Raji (cell line): Measurements from ENCODE around the gene KCNA1.

Experiments used
- POLR2A ChIP-seq: IDR thresholded peaks from 2 replicates; pipeline ENCODE4 v1.6.1; 2011; ENCODE audit warnings: low read depth, low read length, control low read depth; ENCODE audit not compliant: insufficient read depth

KCNA1 gene

DNA sequence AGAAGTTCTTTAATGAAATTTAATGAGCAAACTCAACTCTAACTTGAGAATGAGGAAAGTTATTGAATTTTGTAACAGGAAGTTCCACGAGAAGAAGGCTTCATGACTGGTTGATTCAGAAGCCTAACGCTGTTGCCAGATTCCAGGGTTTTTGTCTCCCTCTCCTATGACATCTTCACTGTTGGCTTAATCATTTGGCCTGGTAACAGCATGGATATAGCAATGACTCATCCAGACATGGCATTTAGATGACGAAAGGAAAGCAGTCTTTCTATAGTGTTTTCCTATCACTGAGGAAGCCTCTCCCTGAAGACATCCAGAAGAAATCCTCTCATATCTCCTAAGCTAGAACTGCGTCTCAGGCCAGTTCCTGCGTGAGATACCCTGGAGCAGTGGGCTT, 9.4 kb upstream of the KCNA1 start:
- TF ChIP-seq POLR2A, result no peak

GRCh38 chr12:4905316-4905715, 4.4 kb upstream of the KCNA1 start:
- no peak for TF ChIP-seq POLR2A

GRCh38 chr12:4908684-4909409, 858 bp upstream of the KCNA1 start:
- TF ChIP-seq POLR2A, result no peak

- TF ChIP-seq POLR2A, result no peak
Measured at GRCh38 chr12:4909410-4909733, 333 bp upstream of the KCNA1 start.

- no peak for TF ChIP-seq POLR2A
Measured at GRCh38 chr12:4910502-4911315, 1.0 kb downstream of the KCNA1 start.

DNA sequence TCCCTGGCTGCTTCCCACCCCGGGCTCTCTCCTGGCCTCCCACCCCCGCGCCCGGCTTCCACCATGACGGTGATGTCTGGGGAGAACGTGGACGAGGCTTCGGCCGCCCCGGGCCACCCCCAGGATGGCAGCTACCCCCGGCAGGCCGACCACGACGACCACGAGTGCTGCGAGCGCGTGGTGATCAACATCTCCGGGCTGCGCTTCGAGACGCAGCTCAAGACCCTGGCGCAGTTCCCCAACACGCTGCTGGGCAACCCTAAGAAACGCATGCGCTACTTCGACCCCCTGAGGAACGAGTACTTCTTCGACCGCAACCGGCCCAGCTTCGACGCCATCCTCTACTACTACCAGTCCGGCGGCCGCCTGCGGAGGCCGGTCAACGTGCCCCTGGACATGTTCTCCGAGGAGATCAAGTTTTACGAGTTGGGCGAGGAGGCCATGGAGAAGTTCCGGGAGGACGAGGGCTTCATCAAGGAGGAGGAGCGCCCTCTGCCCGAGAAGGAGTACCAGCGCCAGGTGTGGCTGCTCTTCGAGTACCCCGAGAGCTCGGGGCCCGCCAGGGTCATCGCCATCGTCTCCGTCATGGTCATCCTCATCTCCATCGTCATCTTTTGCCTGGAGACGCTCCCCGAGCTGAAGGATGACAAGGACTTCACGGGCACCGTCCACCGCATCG, 1.8 kb downstream of the KCNA1 start:
- no peak for TF ChIP-seq POLR2A

GRCh38 chr12:4914720-4915119, 5.0 kb downstream of the KCNA1 start:
- no peak for TF ChIP-seq POLR2A

- TF ChIP-seq POLR2A, result no peak
Measured at GRCh38 chr12:4915752-4916151, 6.0 kb downstream of the KCNA1 start.

DNA sequence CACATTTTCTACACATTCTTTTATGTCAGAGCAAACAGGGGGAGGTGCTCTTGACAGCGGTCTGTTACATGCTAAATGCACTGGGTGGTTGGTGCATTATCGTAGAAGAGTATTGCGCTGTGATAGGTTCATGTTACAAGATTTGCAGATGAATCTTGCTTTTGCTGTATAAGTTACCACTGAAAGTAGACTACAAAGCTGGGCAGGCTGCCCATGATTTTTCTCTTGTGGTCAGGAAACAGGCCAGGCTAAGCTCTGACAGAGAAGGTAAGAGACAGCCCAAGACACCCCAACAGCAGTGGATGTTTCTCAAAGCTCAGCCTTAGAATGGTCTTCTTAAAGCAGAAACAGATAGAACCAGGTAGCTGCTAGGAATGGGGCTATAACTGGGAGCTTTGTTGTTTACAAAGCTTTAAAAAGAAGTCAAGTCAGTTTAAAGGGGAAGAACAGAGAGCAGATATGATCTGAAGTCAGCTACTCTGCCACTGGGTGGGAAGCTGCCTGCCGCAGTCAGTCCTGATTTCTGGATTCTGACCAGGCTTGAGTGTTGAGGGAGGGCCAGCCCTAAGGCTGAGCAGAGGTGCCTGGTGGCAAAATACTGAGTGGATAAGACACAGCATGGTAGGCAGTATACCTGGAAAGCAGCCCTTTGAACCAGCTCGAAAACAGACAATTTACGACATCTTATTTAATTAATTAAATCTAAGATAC, 9.4 kb downstream of the KCNA1 start:
- no peak for TF ChIP-seq POLR2A

DNA sequence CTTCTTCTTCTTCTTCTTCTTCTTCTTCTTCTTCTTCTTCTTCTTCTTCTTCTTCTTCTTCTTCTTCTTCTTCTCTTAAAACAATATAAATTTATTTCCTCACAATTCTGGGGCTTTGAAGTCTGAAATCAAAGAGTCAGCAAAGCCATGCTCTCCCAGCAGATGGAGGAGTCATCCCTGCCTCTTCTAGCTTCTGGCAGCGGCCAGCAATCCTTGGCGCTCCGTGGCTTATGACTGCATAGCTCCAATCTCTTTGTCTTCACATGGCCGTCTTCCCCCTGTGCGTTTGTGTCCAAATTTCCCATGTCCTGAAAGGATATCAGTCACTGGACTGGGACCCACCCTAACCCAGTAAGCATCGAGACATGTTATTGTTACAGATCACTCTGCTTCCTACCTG, 22.9 kb downstream of the KCNA1 start:
- TF ChIP-seq POLR2A, result no peak

GRCh38 chr12:4933411-4933810, 23.7 kb downstream of the KCNA1 start:
- TF ChIP-seq POLR2A, result no peak

DNA sequence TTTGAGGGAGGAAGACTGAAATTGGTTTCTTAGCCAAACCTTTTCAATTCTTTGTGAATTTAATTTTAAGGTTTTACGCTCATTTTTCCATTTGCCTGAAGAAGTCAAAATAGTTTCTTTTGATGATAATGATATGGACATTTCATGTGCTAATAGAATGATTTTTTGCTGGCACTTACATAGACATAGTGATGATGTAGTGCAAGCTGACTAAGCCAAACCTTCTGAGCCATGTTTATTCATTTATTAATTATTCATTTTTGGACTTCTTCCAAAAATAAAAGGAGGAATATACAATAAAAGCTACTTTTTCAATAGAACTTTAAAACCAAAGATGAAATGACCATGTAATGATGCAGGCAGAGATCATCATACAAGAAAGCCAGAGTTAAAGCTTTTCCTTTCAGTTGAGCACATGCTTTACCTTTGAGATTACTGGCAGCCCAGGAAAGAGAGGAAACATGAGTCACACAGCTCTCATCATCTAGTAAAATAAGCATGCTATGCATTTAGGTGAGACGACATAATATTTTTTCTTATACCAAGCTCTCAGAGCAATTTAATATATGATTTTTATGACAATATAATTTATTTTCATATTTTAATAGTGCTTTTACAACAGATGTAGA, 24.8 kb downstream of the KCNA1 start:
- no peak for TF ChIP-seq POLR2A

- no peak for TF ChIP-seq POLR2A
Measured at GRCh38 chr12:4938900-4939299, 29.2 kb downstream of the KCNA1 start.

GRCh38 chr12:4939418-4940023, 29.8 kb downstream of the KCNA1 start:
- no peak for TF ChIP-seq POLR2A

DNA sequence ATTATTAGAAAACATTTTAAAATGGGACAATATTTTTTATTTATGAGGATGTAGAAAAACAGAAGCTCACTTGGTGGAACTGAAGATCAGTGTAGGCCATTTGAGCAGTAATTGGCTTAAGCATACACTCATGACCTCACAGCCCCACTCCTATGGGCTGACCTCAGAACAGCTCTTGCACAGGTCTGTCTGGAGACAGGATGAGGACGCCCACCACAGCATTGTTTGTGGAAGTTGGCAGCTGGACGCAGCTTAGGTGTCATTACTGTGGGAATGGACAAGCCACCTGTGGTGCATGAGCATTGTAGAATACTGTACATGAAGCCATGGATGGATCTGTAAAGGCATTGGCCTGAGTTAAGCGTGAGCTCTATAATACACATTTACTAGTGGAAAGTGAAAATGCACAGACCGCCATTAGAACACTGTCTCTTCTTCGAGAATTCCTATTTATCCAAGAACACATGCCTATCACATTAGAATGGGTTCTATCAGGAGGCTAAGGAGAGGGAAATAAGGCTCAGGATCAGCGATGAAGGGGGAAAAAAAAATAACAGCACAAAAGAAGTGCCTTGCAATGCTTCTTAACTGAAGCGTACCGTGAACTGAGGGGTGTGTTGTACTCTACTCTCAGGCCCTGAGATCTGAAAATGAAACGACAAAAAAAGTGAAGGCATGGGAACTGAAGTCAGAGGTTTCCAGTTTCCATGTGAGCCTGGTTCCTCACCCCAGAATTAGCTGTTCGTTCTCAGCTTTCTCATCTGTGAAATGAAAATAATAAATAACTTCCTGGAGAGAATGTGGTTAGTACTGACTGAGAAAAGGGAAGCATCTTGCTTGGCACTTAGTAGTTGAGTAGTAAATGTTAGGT, 33.6 kb downstream of the KCNA1 start:
- TF ChIP-seq POLR2A, result no peak
